ENCODE results near the gene TOMM34. TPM values are rescaled to one million over a fixed set of nuclear protein-coding genes. Genes with fewer than 3 reads are reported as not detected.

TOMM34 gene, protein sequence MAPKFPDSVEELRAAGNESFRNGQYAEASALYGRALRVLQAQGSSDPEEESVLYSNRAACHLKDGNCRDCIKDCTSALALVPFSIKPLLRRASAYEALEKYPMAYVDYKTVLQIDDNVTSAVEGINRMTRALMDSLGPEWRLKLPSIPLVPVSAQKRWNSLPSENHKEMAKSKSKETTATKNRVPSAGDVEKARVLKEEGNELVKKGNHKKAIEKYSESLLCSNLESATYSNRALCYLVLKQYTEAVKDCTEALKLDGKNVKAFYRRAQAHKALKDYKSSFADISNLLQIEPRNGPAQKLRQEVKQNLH
- 10 to 100 TPM in 11 of 12 donors, not detected in 1; 12.1 to 19.1 (median 13.7) TPM for polyA plus RNA-seq (ENCODE audit: insufficient read length in 12 of 12)
- long read RNA-seq, donor 1, transcript TOMM34-201 (7 exons, 2,062 nt) = major isoform, 7 of 7 reads
- long read RNA-seq, donor 1, partial matches to known transcripts = 0 of 7 reads
- long read RNA-seq, donor 1, other reads (novel, unspliced or antisense) = 0 of 7 reads
- long read RNA-seq, donor 2, transcript TOMM34-201 (7 exons, 2,062 nt) = major isoform, 10 of 27 reads
- long read RNA-seq, donor 2, partial matches to known transcripts = 17 of 27 reads
- long read RNA-seq, donor 2, other reads (novel, unspliced or antisense) = 0 of 27 reads
- long read RNA-seq, donor 3, partial matches to known transcripts = 0 of 3 reads
- long read RNA-seq, donor 3, other reads (novel, unspliced or antisense) = 0 of 3 reads
- long read RNA-seq, donor 4, partial matches to known transcripts = 0 of 1 reads
- long read RNA-seq, donor 4, other reads (novel, unspliced or antisense) = 0 of 1 reads
- long read RNA-seq, donor 5, transcript TOMM34-201 (7 exons, 2,062 nt) = major isoform, 8 of 27 reads
- long read RNA-seq, donor 5, partial matches to known transcripts = 19 of 27 reads
- long read RNA-seq, donor 5, other reads (novel, unspliced or antisense) = 0 of 27 reads
- long read RNA-seq, donor 6, partial matches to known transcripts = 0 of 1 reads
- long read RNA-seq, donor 6, other reads (novel, unspliced or antisense) = 0 of 1 reads
- long read RNA-seq, donor 7, partial matches to known transcripts = 0 of 4 reads
- long read RNA-seq, donor 7, other reads (novel, unspliced or antisense) = 0 of 4 reads
- long read RNA-seq, donor 8, transcript TOMM34-201 (7 exons, 2,062 nt) = major isoform, 10 of 26 reads
- long read RNA-seq, donor 8, partial matches to known transcripts = 16 of 26 reads
- long read RNA-seq, donor 8, other reads (novel, unspliced or antisense) = 0 of 26 reads
- long read RNA-seq, donor 9, partial matches to known transcripts = 5 of 9 reads
- long read RNA-seq, donor 9, other reads (novel, unspliced or antisense) = 0 of 9 reads
- long read RNA-seq, donor 10, transcript TOMM34-201 (7 exons, 2,062 nt) = major isoform, 6 of 16 reads
- long read RNA-seq, donor 10, partial matches to known transcripts = 10 of 16 reads
- long read RNA-seq, donor 10, other reads (novel, unspliced or antisense) = 0 of 16 reads
- long read RNA-seq, donor 11, transcript TOMM34-201 (7 exons, 2,062 nt) = major isoform, 5 of 18 reads
- long read RNA-seq, donor 11, partial matches to known transcripts = 13 of 18 reads
- long read RNA-seq, donor 11, other reads (novel, unspliced or antisense) = 0 of 18 reads

DNA sequence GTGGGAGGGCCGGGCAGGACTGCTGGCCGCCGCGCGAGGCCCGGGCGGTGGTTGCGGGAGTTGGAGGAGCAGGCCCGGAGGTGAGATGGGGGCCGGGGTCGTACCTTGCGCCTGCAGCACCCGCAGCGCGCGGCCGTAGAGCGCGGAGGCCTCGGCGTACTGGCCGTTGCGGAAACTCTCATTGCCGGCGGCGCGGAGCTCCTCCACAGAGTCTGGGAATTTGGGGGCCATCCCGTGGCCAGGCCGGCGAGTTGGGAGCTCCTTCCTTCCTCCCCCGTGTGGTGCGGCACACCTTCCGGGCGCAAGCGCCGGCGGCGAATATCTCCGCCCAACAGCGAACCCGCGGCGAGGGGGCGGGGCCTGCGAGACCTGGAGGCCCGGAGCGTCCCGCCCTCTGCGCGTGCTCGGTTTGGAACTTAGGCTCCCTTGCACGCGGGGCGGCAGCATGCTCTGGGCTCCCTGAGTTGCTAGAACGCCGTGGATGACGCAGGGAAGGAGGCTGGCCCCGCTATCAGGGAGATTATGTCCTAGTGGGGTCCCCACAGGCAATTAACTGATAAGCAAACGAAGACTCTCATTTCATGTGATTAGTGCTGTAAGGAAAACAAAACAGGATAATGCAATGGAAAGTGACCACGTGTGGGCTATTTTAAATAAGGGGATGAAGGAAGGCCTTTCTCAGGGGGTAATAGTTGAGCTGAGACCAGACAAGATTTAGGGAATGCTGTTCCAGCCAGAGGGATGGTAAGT lies at the start of gene TOMM34:
Gene TOMM34 (minus strand): TSS at position 295 of the 750 bp plus-strand sequence. CDS start 64 bp downstream, at position 231.
- DNase-seq = peak; percentile 92

DNA sequence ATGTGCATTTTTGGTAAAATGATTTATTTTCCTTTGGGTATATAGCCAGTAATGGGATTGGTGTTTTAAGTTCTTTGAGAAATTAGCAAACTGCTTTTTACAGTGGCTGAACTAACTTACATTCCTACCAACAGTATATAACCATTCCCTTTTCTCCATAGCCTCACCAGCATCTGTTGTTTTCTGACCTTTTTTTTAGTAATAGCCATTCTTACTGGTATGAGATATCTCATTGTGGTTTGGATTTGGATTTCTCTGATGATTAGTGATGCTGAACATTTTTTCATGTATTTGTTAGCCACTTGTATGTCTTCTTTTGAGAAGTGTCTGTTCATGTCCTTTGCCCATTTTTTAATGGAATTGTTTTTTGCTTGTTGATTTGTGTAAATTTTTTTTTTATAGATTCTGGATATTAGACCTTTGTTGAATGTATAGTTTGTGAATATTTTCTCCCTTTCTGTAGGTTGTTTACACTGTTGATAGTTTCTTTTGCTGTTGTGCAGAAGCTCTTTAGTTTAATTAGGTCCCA lies 48.4 kb upstream of the TOMM34 start:
- DNase-seq = no peak

DNA sequence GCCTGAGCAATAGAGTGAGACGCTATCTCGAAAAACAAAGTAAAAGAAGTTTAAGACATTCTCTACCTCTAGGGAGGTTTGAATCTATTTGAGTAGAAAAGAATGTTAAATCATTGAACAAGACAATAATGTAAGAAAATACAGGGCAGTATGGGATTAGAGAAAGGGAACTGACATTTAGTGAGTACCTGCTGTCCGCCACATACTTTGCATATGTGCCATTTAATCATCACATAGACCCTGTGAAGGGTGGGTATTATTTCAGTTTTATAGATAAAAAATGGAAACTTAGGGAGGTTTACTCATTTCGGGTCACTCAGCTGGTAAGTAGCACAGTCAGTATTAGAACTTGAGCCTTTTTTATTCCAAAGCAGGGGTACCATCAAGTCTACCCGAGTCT lies 37.5 kb upstream of the TOMM34 start:
- no peak for DNase-seq

DNA sequence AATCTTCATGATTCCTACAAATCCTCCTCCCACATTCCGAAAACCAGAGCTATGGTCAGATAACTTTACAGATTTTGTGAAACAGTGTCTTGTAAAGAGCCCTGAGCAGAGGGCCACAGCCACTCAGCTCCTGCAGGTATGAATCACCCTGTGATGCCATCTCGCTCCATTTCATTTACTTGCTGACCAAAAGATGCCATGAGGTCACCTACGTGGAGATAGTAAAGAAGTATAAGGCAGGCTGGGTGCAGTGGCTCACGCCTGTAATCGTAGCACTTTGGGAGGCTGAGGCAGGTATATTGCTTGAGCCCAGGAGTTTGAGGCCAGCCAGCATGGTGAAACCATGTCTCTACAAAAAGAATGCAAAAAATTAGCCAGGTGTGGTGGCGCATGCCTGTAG lies 37.0 kb upstream of the TOMM34 start:
- DNase-seq = no peak

DNA sequence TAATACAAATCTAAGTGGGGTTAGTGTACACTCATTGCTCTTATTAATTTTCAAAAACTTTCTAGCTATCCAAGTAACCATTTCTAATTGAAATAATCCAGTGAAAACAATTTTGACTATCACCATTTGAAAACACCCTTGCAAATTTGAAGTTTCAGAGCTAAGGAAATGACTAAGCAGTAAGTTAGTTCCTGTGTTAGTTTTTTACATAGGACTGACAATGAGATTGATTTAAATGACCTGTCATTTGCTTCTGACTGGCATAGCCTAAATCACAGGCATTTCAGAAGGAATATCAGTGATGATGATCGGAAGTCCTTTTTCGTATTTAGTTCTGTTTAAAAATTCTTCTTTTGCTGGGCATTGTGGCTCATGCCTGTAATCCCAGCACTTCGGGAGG lies 33.1 kb upstream of the TOMM34 start:
- DNase-seq = no peak

DNA sequence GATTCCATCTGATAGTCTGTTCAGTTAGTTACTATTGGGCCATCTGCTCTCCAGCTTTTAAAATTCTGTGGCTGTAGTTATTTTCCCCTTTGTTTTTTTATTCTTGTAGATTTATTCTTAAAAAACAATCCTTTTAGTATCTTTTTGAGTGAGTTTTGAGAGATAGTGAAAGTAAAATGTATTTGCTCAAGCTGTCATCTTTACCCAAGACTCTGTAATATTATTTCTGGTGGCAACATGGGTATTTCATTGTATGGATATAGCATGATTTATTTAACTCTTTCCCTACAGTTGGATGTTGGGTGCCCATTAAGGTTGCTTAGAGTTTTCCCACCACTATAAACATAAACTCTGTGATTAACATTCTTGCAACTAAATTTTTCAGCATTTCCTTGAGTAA lies 30.8 kb upstream of the TOMM34 start:
- no peak for DNase-seq

DNA sequence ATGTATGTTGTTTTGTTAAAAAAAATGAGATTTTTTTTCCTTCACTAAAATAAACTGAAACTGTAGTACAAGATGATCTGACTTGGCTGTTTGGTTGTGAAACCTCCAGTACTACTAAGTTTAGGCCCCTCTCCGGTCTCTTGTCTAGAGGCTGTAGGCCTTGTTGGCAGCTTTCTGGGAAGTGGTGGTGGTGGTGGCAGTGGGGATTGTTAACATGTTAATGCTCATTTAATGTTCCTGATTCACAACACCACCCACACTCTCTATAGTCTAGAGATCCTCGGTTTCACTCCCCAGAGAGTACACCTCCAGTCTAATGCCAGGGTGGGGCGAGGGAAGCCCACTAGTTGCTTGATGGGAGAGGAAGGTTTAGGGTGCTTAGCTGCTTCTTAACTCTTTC lies 30.2 kb upstream of the TOMM34 start:
- DNase-seq = no peak

DNA sequence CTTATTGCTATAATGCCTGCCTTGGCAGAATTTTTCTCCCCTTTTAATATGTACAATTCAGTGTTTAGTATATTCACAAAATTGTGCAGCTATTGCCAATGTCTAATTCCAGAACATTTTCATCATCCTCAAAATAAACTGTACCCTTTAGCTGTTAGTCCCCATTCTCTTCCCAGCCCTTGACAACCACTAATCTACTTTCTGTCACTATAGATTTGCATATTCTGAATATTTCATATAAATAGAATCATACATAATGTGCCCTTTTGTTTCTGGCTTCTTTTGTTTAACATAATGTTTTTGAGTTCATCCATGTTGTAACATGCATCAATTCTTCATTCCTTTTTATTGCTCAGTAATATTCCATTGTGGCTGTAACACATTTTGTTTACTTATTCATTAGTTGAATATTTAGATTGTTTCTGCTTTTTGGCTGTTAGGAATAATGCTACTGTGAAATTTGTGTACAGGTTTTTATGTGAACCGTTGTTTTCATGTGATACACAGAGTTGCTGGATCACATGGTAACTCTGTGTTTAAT lies 28.5 kb upstream of the TOMM34 start:
- DNase-seq = no peak

DNA sequence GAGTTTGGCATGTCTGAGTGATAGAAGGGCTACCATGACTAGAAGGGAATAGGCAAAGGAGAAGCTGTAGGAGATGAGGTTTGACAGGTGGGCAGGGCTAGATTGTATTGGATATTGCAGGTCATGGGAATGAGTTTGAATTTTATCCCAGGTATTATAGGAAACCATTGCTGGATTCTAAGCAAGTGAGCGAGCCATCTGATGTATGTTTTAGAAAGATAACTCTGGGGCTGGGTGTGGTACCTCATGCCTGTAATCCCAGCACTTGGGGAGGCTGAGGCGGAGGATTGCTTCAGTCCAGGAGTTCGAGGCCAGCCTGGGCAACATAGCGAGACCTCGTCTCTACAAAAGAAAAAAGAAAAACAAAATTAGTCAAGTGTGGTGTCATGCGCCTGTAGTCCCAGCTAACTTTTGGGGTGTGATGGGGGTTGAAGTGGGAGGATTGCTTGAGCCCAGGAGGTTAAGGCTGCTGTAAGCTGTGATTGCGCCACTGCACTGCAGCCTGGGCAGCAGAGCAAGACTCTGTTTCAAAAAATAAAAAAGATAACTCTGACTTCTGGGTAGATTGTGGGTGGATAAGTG lies 23.0 kb upstream of the TOMM34 start:
- no peak for DNase-seq

DNA sequence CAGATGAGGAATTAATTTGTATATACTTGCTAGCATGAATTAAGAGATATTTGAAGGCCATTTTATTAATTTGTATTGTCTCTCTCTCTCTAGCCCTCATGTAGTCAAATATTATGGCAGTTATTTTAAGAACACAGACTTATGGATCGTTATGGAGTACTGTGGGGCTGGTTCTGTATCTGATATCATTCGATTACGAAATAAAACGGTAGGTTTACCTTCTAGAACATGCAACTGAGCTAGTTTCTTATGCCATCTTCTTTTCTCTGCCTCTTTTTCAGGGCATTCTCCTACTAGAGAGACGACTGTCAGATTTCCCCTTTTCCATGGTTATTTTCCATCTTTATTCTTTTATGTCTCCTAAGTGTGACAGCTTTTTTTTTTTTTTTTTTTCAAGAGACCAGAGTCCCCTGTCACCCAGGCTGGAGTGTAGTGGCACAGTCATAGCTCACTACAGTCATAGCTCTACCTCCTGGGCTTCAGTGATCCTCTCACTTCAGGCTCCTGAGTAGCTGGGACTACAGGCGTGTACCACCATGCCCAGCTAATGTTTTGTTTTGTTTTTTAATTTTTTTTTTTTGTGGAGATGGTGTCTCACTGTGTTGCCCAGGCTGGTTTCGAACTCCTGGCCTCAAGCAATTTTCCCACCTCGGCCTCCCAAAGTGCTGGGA lies 21.7 kb upstream of the TOMM34 start:
- DNase-seq = no peak

DNA sequence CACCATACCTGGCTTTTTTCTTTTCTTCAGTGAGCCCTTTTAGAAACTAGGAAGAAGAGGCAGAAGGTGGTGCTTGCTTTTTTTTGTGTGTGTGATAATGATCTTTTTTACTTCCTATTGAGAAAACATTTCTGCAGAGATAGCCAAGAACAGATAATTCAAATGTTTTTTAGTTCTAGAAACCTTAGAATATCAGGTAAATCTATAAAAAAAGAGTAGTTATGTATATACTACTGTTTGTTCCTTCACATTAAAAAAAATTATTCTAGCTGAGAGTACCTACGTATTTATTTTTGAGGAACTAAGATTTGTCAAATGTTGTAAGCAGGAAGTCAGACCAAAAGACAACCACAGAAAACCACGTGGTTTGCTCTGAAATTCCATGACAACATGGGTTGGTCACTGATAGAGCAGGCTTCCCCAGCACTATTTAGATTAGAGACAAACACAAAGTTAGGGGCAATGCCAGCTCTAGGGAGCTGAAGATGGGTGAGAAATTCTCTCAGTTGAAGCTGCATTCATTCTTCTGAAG lies 19.0 kb upstream of the TOMM34 start:
- no peak for DNase-seq

DNA sequence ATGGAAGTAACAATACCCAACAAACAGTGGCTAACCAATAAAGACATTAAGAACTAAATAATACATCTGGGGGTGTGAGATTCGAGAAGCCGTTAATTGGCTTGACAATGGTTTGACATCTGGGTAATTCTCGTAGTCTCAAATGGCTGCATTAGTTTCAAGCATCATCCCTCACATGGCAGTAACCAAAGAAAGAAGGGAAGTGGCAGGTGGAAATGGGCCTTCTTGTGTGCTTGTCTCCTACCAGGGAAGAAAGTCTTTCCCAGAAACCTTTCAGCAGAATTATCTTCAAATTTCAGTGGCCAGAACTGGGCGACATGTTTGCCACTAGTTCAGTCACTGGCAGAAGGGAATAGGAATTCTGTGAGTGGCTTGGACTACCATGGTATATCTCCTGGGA lies 16.5 kb upstream of the TOMM34 start:
- DNase-seq = no peak

DNA sequence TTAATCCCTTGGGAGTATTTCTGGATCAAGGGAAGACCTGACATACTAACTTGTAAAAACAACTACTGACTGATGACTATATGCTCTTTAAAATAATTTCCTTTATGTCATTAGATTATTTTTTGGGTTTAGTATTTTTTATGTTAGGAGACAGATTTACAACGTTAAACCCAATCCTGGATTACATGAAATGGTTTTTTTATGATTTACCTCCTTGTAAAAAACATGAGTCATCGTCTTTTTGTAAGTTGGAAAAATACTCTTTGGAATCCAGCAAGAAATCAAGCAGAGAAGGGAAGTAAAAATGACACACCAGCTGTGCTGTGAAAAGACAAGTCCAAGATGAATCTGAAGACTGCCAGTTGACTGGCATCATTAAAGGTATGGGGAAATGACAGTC lies 12.9 kb upstream of the TOMM34 start:
- no peak for DNase-seq

DNA sequence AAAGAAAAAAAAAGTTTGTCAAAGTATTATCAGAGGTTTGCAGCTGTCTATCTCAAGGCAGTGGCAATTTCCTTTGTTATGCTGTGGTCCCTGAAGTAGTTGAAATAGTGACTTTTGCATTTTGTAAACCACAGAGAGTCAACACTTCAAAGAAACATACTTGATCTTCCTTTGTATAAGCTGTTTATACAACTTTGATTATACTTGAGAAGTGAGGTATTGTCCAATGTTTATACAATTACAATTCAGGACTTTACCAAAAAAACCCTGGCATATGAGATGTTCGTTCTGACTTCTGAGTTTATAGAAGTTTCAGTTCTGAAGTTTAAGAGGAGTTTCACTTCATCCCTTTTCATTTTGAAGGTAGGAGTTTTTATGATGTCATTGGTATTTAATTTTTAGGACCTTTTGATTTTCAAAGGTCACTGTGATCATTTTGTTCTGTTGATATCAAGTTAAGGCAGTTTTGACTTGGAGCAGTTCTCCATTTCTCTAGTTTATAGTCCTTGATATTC lies 10.1 kb upstream of the TOMM34 start:
- DNase-seq = no peak

DNA sequence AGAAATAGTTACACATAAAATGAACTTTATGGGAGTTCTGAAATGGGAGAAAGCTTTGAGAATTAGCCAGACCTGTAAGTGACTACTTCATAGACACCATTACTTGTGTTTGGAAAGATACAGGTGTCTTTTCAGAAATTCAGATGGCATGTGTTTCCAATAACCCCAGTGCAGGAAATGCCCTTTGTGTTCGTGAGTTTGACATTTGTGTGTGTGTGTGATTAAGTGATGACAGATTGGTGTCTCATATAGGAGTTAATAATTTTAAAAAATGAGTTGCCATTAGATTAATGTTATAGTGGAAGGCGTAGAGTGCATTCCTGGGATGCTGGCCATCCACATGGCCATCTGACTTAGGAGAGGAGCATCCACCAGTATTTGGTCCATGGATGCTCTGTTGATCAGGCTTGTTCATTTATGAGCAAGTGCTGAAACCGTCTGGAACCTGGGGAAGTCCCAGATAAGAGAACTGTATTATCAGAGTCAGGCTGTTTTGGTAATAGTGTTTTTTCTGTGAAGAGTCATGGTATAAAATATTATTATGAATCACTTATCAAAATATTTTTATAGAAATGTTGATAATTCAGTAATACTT lies 9.2 kb upstream of the TOMM34 start:
- no peak for DNase-seq

DNA sequence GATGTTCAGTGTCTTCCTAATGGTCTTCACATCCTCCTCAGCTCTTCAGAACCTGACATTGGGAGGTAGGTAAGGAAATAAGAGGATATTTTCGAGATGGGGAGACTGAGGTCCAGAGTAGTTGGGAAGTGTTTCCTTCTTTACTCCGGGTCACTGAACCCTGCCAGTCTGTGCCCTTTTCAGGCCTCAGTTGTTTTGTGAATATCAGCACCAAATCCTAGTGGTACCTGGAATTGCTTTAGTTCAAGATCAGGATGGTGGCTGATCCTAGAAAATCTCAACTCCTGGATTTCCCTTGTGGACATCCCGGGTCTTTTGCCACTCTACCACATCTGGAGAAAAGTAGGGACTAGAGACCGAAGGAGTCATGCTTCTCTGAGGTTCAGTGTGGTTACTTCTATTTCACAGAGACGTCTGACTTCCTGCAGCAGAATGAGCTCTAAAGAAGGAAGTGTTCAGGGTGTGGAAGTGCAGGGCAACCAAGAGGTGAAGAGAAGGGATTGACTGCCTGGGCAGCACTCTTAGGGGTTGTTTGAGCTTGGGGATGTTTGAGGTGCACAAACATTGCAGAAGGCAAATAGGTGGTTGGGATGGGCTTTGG lies 7.1 kb upstream of the TOMM34 start:
- DNase-seq = no peak
